AG08395 (cell line): ENCODE results near the gene MRPL28.
"Not testable (repeated sequence)": the region's sequence is repeated elsewhere in the genome, so short reads cannot be mapped to it uniquely, and the experiment has no call there.

ENCODE experiments used
- DNase-seq: peaks from one replicate; pipeline ENCODE4 v3.0.0; 2012; ENCODE audit warnings: mixed read lengths, low spot score

MRPL28 gene

DNA sequence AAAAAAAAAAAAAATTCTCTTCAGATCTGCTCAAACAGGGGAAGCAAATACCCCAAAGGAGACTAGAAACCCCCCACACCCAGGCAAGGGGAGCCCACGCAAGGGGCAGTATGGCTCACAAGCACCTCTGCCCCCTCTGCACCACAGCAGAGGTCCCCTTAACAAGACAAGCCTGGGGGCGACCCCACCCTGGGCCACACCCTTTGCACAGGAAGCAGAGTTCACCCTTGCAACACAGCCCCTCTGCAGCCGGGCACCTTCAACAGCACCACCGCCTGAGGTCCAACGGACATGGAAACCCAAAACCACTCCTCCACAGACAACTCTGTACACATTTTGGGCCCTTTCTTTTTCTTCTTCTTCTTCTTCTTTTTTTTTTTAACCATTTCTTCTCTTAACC is 30.7 kb downstream of the MRPL28 start:
- no peak for DNase-seq

GRCh38 chr16:337975-338575 is 32.3 kb downstream of the MRPL28 start:
- DNase-seq = no peak

- DNase-seq = no peak
These were observed 32.9 kb downstream of the MRPL28 start for GRCh38 chr16:337437-337836.

DNA sequence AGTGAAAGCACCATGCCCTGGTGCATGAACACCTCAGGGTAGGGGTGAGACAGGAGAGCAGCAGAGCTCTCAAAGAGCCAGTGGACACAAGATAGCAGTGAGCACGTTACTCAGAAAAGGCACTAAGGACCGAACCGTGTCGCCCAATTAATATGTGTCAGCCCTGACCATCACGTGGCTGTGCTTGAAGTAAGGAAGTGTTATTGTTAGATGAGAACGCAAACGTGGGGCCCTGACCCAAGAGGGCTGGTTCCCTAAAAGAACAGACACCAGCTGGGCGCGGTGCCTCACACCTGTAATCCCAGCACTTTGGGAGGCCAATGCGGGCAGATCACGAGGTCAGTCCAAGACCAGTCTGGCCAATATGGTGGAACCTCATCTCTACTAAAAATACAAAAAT is 34.1 kb downstream of the MRPL28 start:
- DNase-seq = no peak

- not testable (repeated sequence) for DNase-seq
These were observed 35.3 kb downstream of the MRPL28 start for GRCh38 chr16:334861-335632.

- DNase-seq = not testable (repeated sequence)
These were observed 36.0 kb downstream of the MRPL28 start for GRCh38 chr16:334164-334832.

GRCh38 chr16:333406-334094 is 36.8 kb downstream of the MRPL28 start:
- no peak for DNase-seq

- DNase-seq = peak; percentile 67
These were observed 39.0 kb downstream of the MRPL28 start for GRCh38 chr16:331181-331814.

- no peak for DNase-seq
These were observed 39.6 kb downstream of the MRPL28 start for GRCh38 chr16:330741-331140.

- no peak for DNase-seq
These were observed 44.8 kb downstream of the MRPL28 start for GRCh38 chr16:325375-326145.

DNA sequence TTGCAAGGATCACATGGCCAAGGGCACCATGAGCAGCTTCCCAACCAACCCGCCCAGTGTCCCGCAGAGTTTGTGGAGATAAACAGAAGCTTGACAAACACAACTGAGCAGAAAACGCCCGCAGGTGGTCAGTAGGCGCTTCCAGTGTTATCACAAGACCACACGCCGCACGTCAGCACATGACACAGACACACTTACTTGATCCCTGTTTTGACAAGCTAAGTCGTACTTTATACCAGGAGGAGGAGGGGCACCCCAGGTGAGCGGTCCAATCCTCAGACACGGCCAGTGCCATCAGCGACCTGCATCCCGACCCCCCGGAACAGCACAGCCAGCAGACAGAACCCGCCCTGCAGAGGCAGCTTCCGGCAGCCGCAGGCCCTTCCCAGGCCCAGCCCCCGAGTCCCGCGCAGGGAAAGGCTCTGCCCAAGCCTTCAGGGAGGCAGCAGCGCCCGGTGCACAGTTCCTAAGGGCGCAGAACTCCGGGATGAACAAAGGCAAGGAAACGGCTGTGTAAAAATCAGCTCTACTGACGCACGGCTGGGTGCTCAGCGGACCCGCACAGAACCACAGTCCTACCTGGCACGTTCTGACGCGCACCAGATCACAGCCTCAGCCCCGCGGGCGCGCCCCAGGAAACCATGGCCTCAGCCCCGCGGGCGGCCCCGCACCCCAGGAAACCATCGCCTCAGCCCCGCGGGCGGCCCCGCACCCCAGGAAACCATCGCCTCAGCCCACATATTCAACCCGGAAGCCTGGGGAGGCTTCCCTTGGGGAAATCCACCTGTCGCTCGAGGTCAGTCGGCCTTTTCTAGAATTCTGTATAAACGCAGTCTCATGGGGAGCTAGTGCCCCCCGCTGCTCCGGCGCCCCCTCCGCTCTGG is 45.6 kb downstream of the MRPL28 start:
- DNase-seq = no peak

- no peak for DNase-seq
These were observed 46.2 kb downstream of the MRPL28 start for GRCh38 chr16:324201-324450.

- no peak for DNase-seq
These were observed 47.7 kb downstream of the MRPL28 start for GRCh38 chr16:322476-323143.

GRCh38 chr16:321532-321931 is 48.8 kb downstream of the MRPL28 start:
- DNase-seq = no peak

DNA sequence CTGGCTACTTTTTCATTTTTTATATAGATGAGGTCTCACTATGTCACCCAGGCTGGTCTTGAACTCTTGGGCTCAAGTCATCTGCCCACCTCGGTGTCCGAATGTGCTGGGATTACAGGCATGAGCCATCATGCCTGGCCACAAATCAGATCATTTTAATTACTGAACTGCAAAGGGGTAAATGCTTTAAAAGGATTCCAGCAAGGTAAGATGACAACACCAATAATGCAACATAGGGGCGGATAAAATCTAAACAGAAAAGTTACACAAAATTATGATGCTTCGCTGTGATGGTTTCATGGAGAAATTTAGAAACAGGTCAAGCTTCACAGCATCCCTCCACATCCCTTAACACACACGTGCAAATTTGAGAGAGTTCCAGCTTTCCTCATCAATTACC is 50.1 kb downstream of the MRPL28 start:
- DNase-seq = no peak

- DNase-seq = no peak
These were observed 51.7 kb downstream of the MRPL28 start for GRCh38 chr16:318628-319027.

GRCh38 chr16:317583-317982 is 52.8 kb downstream of the MRPL28 start:
- no peak for DNase-seq
